HepG2 (cell line): Measurements from ENCODE around the gene CASKIN1. TPM values are rescaled to one million over a fixed set of nuclear protein-coding genes. Genes with fewer than 3 reads are reported as not detected.

Source experiments
- ADNP ChIP-seq: sonication (generic); formaldehyde crosslinking; IDR thresholded peaks from 2 replicates; pipeline ENCODE4 v1.4.0; 2020; ENCODE audit warnings: missing genetic modification reagents
- CHD4 ChIP-seq: fragments of 200-600 bp; sonication (generic); IDR thresholded peaks from 2 replicates; pipeline ENCODE4 v1.7.0; 2017; ENCODE audit warnings: mild to moderate bottlenecking, low read length, borderline replicate concordance
- ELF1 ChIP-seq: sonication (generic); formaldehyde crosslinking; IDR thresholded peaks from 2 replicates; pipeline ENCODE4 v1.4.0; 2020; ENCODE audit warnings: missing genetic modification reagents
- ERF ChIP-seq: IDR thresholded peaks from 2 replicates; pipeline ENCODE4 v1.6.1; 2018; ENCODE audit warnings: missing biosample characterization, missing genetic modification reagents
- FOXK2 ChIP-seq: fragments of 450-650 bp; IDR thresholded peaks from 2 replicates; pipeline ENCODE4 v1.6.1; 2016
- HNRNPK ChIP-seq: fragments of 200-400 bp; formaldehyde crosslinking; IDR thresholded peaks from 2 replicates; pipeline ENCODE4 v1.6.1; 2018; ENCODE audit warnings: low read length, low read depth, moderate library complexity, mild to moderate bottlenecking; ENCODE audit not compliant: poor library complexity, severe bottlenecking
- NONO ChIP-seq, 2 experiments: fragments of 450-650 bp in 1 of 2; sonication (generic) in 1 of 2; formaldehyde crosslinking in 1 of 2; IDR thresholded peaks in 1 of 2; conservative IDR thresholded peaks in 1 of 2; 2 replicates each; pipeline versions ENCODE4 v1.6.1 to v1.8.0; 2017 to 2022; ENCODE audit warnings: mild to moderate bottlenecking in 1 of 2, missing genetic modification reagents in 1 of 2, moderate library complexity in 1 of 2
- PHF21A ChIP-seq: sonication (generic); formaldehyde crosslinking; IDR thresholded peaks from 2 replicates; pipeline ENCODE4 v1.5.0; 2020; ENCODE audit warnings: mild to moderate bottlenecking, missing genetic modification reagents
- PHF8 ChIP-seq: sonication (generic); formaldehyde crosslinking; IDR thresholded peaks from 2 replicates; pipeline ENCODE4 v1.5.0; 2020; ENCODE audit warnings: missing genetic modification reagents
- POLR2A ChIP-seq, 2 experiments: IDR thresholded peaks; 2 replicates each; pipeline ENCODE4 v1.6.1; 2011; ENCODE audit warnings: low read depth in 2 of 2, low read length in 2 of 2, mild to moderate bottlenecking in 1 of 2, moderate library complexity in 1 of 2; ENCODE audit not compliant: insufficient read depth in 1 of 2
- RARA ChIP-seq: IDR thresholded peaks from 2 replicates; pipeline ENCODE4 v1.6.1; 2016; ENCODE audit warnings: missing genetic modification reagents, missing compliant biosample characterization
- SPEN ChIP-seq: sonication (generic); formaldehyde crosslinking; IDR thresholded peaks from 2 replicates; pipeline ENCODE4 v1.5.1; 2020; ENCODE audit warnings: low read depth, mild to moderate bottlenecking, missing genetic modification reagents
- ZBTB7A ChIP-seq: sonication (generic); formaldehyde crosslinking; IDR thresholded peaks from 2 replicates; pipeline ENCODE4 v1.8.0; 2022; ENCODE audit warnings: mild to moderate bottlenecking, missing genetic modification reagents
- ZNF10 ChIP-seq: sonication (generic); formaldehyde crosslinking; IDR thresholded peaks from 2 replicates; pipeline ENCODE4 v1.4.0; 2020; ENCODE audit warnings: mild to moderate bottlenecking, low read depth, missing genetic modification reagents, borderline replicate concordance
- ZNF207 ChIP-seq: fragments of 450-650 bp; IDR thresholded peaks from 2 replicates; pipeline ENCODE4 v1.6.1; 2016; ENCODE audit warnings: antibody characterized with exemption, borderline replicate concordance
- ZNF337 ChIP-seq: sonication (generic); formaldehyde crosslinking; IDR thresholded peaks from 2 replicates; pipeline ENCODE4 v1.5.1; 2020; ENCODE audit warnings: missing genetic modification reagents, low read depth, mild to moderate bottlenecking, borderline replicate concordance
- ZNF34 ChIP-seq: sonication (generic); formaldehyde crosslinking; IDR thresholded peaks from 2 replicates; pipeline ENCODE4 v1.4.0; 2020; ENCODE audit warnings: mild to moderate bottlenecking, missing genetic modification reagents, borderline replicate concordance
- ZNF460 ChIP-seq: sonication (generic); formaldehyde crosslinking; IDR thresholded peaks from 2 replicates; pipeline ENCODE4 v1.5.1; 2020; ENCODE audit warnings: missing genetic modification reagents, mild to moderate bottlenecking, borderline replicate concordance
- polyA plus RNA-seq, 8 experiments: library from polyadenylated mRNA; depleted of rRNA in 3 of 8; stranded (reverse) in 7 of 8; unstranded in 1 of 8; fragments of >200 nt; fragmentation: Illumina TruSeq in 4 of 8; extraction: Trizol in 4 of 8; gene quantifications; 2 replicates each; pipeline versions ENCODE4 v1.2.1 to v1.2.3, GENCODE V29; 2011 to 2016; ENCODE audit warnings: low read depth in 4 of 8, missing spikeins in 1 of 8, mixed read lengths in 1 of 8; ENCODE audit not compliant: insufficient read depth in 1 of 8
- total RNA-seq, 5 experiments: library from RNA; depleted of rRNA; stranded (reverse); fragments of >200 nt; fragmentation: Illumina TruSeq; extraction: Trizol; gene quantifications; 2 replicates each; pipeline ENCODE4 v1.2.3, GENCODE V29; 2016; ENCODE audit warnings: low read depth in 1 of 5
- TF ChIP-seq, protein P1 (sequence below): sonication (generic); formaldehyde crosslinking; IDR thresholded peaks from 2 replicates; pipeline ENCODE4 v1.4.0; 2020; ENCODE audit warnings: missing genetic modification reagents
- TF ChIP-seq, protein P2 (sequence below): sonication (generic); formaldehyde crosslinking; IDR thresholded peaks from 2 replicates; pipeline ENCODE4 v1.4.0; 2020; ENCODE audit warnings: missing genetic modification reagents, borderline replicate concordance
- TF ChIP-seq, protein P3 (sequence below): sonication (generic); formaldehyde crosslinking; IDR thresholded peaks from 2 replicates; pipeline ENCODE4 v1.5.1; 2020; ENCODE audit warnings: missing genetic modification reagents, mild to moderate bottlenecking, borderline replicate concordance
- TF ChIP-seq, protein P4 (sequence below): sonication (generic); formaldehyde crosslinking; IDR thresholded peaks from 2 replicates; pipeline ENCODE4 v1.5.1; 2020; ENCODE audit warnings: missing genetic modification reagents, mild to moderate bottlenecking, borderline replicate concordance
- TF ChIP-seq, protein P5 (sequence below): sonication (generic); formaldehyde crosslinking; IDR thresholded peaks from 2 replicates; pipeline ENCODE4 v1.8.0; 2022; ENCODE audit warnings: mild to moderate bottlenecking, missing genetic modification reagents, borderline replicate concordance

The CASKIN1 gene
- total and polyA plus RNA-seq, 2 of the 13 experiments (the other 11 are each of a cell fraction or from before 2014, with no cell fraction given), result 1.2 to 2.2 TPM

DNA sequence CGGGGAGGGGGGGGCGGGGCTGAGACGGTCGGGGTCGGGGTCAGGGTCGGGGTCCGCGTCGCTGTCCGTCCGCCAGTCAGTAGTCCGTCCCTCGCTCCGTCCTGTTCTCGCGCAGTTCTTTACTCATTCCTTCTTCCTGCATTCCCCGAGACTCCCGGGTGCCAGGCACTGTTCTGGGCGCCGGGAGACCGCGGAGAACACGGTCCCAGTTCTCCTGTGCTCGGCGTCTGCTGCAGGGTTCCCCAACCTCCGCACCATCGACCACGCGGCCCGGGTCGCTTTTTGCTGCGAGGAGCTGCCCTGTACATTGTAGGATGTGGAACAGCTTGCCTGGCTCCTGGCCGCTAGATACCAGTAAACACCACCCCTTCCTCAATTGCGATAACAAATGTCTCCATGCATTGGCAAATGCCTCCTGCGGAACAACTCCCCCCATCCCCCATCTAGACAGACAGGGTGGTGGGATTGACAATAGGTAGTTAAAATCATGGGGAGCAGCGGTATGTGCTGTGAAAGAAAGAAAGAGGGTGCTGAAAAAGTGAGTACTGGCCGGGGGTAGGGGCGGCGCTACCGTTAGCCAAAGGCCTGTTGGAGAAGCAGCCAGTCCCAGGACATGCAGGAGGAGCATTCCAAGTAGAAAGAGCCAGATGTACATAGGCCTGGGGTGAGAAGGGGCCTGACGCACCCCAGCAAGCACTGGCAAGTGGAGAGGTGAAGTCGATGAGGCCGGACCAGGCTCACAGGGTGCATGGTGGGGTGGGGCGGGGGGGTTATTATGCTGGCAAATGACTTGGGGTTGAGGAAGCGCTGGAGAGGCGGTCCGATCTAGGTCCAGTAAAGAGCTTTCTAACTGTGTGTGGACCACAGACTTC lies 40.2 kb downstream of the CASKIN1 start (continued):
- no peak; the same call in 1 of the 2 replicates for TF ChIP-seq RARA (CRISPR knock-in tag)
- TF ChIP-seq PHF8 (CRISPR knock-in tag), result peak; percentile 31
- no peak for TF ChIP-seq ELF1
- TF ChIP-seq, protein P1, sequence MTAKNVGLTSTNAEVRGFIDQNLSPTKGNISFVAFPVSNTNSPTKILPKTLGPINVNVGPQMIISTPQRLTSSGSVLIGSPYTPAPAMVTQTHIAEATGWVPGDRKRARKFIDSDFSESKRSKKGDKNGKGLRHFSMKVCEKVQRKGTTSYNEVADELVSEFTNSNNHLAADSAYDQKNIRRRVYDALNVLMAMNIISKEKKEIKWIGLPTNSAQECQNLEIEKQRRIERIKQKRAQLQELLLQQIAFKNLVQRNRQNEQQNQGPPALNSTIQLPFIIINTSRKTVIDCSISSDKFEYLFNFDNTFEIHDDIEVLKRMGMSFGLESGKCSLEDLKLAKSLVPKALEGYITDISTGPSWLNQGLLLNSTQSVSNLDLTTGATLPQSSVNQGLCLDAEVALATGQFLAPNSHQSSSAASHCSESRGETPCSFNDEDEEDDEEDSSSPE (CRISPR knock-in tag), result no peak
- TF ChIP-seq, protein P2, sequence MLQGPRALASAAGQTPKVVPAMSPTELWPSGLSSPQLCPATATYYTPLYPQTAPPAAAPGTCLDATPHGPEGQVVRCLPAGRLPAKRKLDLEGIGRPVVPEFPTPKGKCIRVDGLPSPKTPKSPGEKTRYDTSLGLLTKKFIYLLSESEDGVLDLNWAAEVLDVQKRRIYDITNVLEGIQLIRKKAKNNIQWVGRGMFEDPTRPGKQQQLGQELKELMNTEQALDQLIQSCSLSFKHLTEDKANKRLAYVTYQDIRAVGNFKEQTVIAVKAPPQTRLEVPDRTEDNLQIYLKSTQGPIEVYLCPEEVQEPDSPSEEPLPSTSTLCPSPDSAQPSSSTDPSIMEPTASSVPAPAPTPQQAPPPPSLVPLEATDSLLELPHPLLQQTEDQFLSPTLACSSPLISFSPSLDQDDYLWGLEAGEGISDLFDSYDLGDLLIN (CRISPR knock-in tag), result no peak
- no peak for TF ChIP-seq ZNF460 (CRISPR knock-in tag)
- TF ChIP-seq, protein P3, sequence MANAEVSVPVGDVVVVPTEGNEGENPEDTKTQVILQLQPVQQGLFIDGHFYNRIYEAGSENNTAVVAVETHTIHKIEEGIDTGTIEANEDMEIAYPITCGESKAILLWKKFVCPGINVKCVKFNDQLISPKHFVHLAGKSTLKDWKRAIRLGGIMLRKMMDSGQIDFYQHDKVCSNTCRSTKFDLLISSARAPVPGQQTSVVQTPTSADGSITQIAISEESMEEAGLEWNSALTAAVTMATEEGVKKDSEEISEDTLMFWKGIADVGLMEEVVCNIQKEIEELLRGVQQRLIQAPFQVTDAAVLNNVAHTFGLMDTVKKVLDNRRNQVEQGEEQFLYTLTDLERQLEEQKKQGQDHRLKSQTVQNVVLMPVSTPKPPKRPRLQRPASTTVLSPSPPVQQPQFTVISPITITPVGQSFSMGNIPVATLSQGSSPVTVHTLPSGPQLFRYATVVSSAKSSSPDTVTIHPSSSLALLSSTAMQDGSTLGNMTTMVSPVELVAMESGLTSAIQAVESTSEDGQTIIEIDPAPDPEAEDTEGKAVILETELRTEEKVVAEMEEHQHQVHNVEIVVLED (CRISPR knock-in tag), result no peak
- TF ChIP-seq POLR2A (IDR thresholded peaks at IDR 0.05; ENCODE audit: insufficient read depth in 1 of 2, low read depth in 2 of 2, low read length in 2 of 2), result peak in 1 of 2 experiments; percentile 59; a peak in 2 of 4 replicates
- TF ChIP-seq ZNF10 (CRISPR knock-in tag), result no peak
- TF ChIP-seq HNRNPK, result no peak
- TF ChIP-seq, protein P4, sequence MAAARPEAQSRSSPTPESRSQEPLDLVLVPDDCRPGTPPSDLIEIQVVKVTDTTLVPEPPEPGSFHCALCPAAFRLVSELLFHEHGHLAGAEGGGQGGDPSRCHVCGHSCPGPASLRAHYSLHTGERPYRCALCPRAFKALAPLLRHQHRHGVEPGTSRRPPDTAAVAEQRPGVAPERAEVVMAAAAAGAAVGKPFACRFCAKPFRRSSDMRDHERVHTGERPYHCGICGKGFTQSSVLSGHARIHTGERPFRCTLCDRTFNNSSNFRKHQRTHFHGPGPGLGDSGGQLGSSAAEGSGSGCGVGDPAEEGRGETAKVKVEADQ (CRISPR knock-in tag), result no peak
- no peak for TF ChIP-seq NONO (IDR thresholded peaks at IDR 0.05)
- TF ChIP-seq NONO (CRISPR knock-in tag; conservative IDR thresholded peaks at IDR 0.05), result 0 out of 2 replicates have a peak, but pooled peaks have one; percentile 48
- no peak for TF ChIP-seq FOXK2
- no peak for TF ChIP-seq ADNP (CRISPR knock-in tag)
- TF ChIP-seq, protein P5, sequence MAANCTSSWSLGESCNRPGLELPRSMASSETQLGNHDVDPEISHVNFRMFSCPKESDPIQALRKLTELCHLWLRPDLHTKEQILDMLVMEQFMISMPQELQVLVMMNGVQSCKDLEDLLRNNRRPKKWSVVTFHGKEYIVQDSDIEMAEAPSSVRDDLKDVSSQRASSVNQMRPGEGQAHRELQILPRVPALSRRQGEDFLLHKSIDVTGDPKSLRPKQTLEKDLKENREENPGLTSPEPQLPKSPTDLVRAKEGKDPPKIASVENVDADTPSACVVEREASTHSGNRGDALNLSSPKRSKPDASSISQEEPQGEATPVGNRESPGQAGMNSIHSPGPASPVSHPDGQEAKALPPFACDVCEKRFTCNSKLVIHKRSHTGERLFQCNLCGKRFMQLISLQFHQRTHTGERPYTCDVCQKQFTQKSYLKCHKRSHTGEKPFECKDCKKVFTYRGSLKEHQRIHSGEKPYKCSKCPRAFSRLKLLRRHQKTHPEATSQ (CRISPR knock-in tag), result no peak
- no peak for TF ChIP-seq ZBTB7A (CRISPR knock-in tag)
- no peak for TF ChIP-seq ZNF337 (CRISPR knock-in tag)
- TF ChIP-seq PHF21A (CRISPR knock-in tag), result no peak
- no peak for TF ChIP-seq CHD4
- no peak for TF ChIP-seq ERF (CRISPR knock-in tag)
- TF ChIP-seq SPEN, result no peak; the same call in 1 of the 2 replicates
- TF ChIP-seq ZNF207, result no peak
- TF ChIP-seq ZNF34, result no peak
